H9 (cell line): ENCODE results near the gene CPB2. TPM values are rescaled to one million over a fixed set of nuclear protein-coding genes. Genes with fewer than 3 reads are reported as not detected.

Experiments
- DNase-seq: peaks from one replicate; pipeline ENCODE4 v3.0.0-alpha.2; 2017
- H2AFZ ChIP-seq: one replicate; pipeline ENCODE4 v1.6.1; 2013; ENCODE audit warnings: mild to moderate bottlenecking, low read length, control low read depth, moderate library complexity
- H2AK5ac ChIP-seq: 2 replicates; pipeline ENCODE4 v1.6.1; 2013; ENCODE audit warnings: low read length, control low read depth, mixed read lengths; ENCODE audit not compliant: insufficient read length
- H2BK120ac ChIP-seq: one replicate; pipeline ENCODE4 v1.6.1; 2013; ENCODE audit warnings: low read depth, mild to moderate bottlenecking, low read length, control low read depth, inconsistent platforms; ENCODE audit not compliant: poor library complexity, severe bottlenecking
- H2BK12ac ChIP-seq: 2 replicates; pipeline ENCODE4 v1.6.1; 2013; ENCODE audit warnings: low read length, control low read depth, mixed read lengths, low read depth; ENCODE audit not compliant: insufficient read length
- H2BK15ac ChIP-seq: 2 replicates; pipeline ENCODE4 v1.6.1; 2013; ENCODE audit warnings: low read depth, low read length, control low read depth
- H2BK20ac ChIP-seq: one replicate; pipeline ENCODE4 v1.6.1; 2013; ENCODE audit warnings: low read depth, mild to moderate bottlenecking, low read length, control low read depth, inconsistent platforms; ENCODE audit not compliant: poor library complexity, severe bottlenecking
- H2BK5ac ChIP-seq: 2 replicates; pipeline ENCODE4 v1.6.1; 2013; ENCODE audit warnings: low read length, control low read depth, mixed read lengths; ENCODE audit not compliant: insufficient read length
- H3K14ac ChIP-seq: 2 replicates; pipeline ENCODE4 v1.6.1; 2013; ENCODE audit warnings: low read length, control low read depth; ENCODE audit not compliant: insufficient read depth
- H3K18ac ChIP-seq: 2 replicates; pipeline ENCODE4 v1.6.1; 2013; ENCODE audit warnings: low read depth, mild to moderate bottlenecking, mixed read lengths, low read length, control low read depth; ENCODE audit not compliant: insufficient read length
- H3K23ac ChIP-seq: 2 replicates; pipeline ENCODE4 v1.6.1; 2013; ENCODE audit warnings: low read length, control low read depth, mixed read lengths, low read depth; ENCODE audit not compliant: insufficient read length
- H3K23me2 ChIP-seq: 2 replicates; pipeline ENCODE4 v1.6.1; 2013; ENCODE audit warnings: low read depth, mild to moderate bottlenecking, mixed read lengths, low read length, control low read depth; ENCODE audit not compliant: insufficient read length, poor library complexity, severe bottlenecking
- H3K27ac ChIP-seq: 2 replicates; pipeline ENCODE4 v1.5.1; 2013; ENCODE audit warnings: low read length, control low read depth, mixed read lengths, low read depth; ENCODE audit not compliant: insufficient read length
- H3K27me3 ChIP-seq: 2 replicates; pipeline ENCODE4 v1.6.1; 2013; ENCODE audit warnings: low read length, control low read depth, inconsistent platforms; ENCODE audit not compliant: insufficient read depth
- H3K4ac ChIP-seq: 2 replicates; pipeline ENCODE4 v1.6.1; 2013; ENCODE audit warnings: low read depth, mild to moderate bottlenecking, control low read depth, inconsistent platforms, low read length, moderate library complexity
- H3K4me1 ChIP-seq: 2 replicates; pipeline ENCODE4 v1.6.1; 2013; ENCODE audit warnings: low read length, control low read depth, inconsistent platforms; ENCODE audit not compliant: insufficient read depth
- H3K4me2 ChIP-seq: 2 replicates; pipeline ENCODE4 v1.6.1; 2013; ENCODE audit warnings: low read length, control low read depth, mixed read lengths; ENCODE audit not compliant: insufficient read length, insufficient read depth
- H3K56ac ChIP-seq: 2 replicates; pipeline ENCODE4 v1.6.1; 2013; ENCODE audit warnings: low read depth, mild to moderate bottlenecking, mixed read lengths, low read length, control low read depth; ENCODE audit not compliant: insufficient read length
- H3K79me1 ChIP-seq: 2 replicates; pipeline ENCODE4 v1.6.1; 2013; ENCODE audit warnings: low read depth, mild to moderate bottlenecking, moderate library complexity, low read length, control low read depth, inconsistent platforms; ENCODE audit not compliant: insufficient read depth, poor library complexity, severe bottlenecking
- H3K79me2 ChIP-seq: 2 replicates; pipeline ENCODE4 v1.6.1; 2013; ENCODE audit warnings: low read length, control low read depth, inconsistent platforms; ENCODE audit not compliant: insufficient read depth
- H3K9ac ChIP-seq: 2 replicates; pipeline ENCODE4 v1.6.1; 2013; ENCODE audit warnings: low read length, control low read depth, mixed read lengths; ENCODE audit not compliant: insufficient read length; ENCODE audit errors: extremely low read depth
- H3K9me3 ChIP-seq: one replicate; pipeline ENCODE4 v1.6.1; 2013; ENCODE audit warnings: low read depth, low read length, inconsistent platforms; ENCODE audit not compliant: control insufficient read depth
- H3T11ph ChIP-seq: one replicate; pipeline ENCODE4 v1.6.1; 2013; ENCODE audit warnings: mild to moderate bottlenecking, low read length, control low read depth, inconsistent platforms
- H4K20me1 ChIP-seq: one replicate; pipeline ENCODE4 v1.6.1; 2013; ENCODE audit not compliant: control insufficient read depth, insufficient read length, insufficient read depth
- H4K5ac ChIP-seq: 2 replicates; pipeline ENCODE4 v1.6.1; 2013; ENCODE audit warnings: low read depth, mild to moderate bottlenecking, mixed read lengths, low read length, control low read depth; ENCODE audit not compliant: insufficient read length
- H4K8ac ChIP-seq: replicated peaks from 2 replicates; pipeline ENCODE4 v1.6.1; 2013; ENCODE audit warnings: low read length, control low read depth, mixed read lengths, low read depth; ENCODE audit not compliant: insufficient read length
- H4K91ac ChIP-seq: 2 replicates; pipeline ENCODE4 v1.6.1; 2013; ENCODE audit warnings: low read depth, mild to moderate bottlenecking, moderate library complexity, mixed read lengths, low read length, control low read depth; ENCODE audit not compliant: insufficient read length
- H3K27ac Mint-ChIP-seq, 3 experiments: 2 replicates in 2 of 3; 3 replicates in 1 of 3; pipeline ENCODE4 v1.8.0; 2020 to 2021; ENCODE audit warnings: mixed read lengths in 3 of 3, mild to moderate bottlenecking in 1 of 3, moderate library complexity in 1 of 3
- H3K27me3 Mint-ChIP-seq: 2 replicates; pipeline ENCODE4 v1.8.0; 2021; ENCODE audit warnings: low read depth, mild to moderate bottlenecking, moderate library complexity, mixed read lengths
- H3K36me3 Mint-ChIP-seq, 3 experiments: 2 replicates in 2 of 3; 3 replicates in 1 of 3; pipeline ENCODE4 v1.8.0; 2020 to 2021; ENCODE audit warnings: low read depth in 3 of 3, mixed read lengths in 3 of 3; ENCODE audit not compliant: insufficient read depth in 1 of 3
- H3K4me1 Mint-ChIP-seq, 2 experiments: 2 replicates each; pipeline ENCODE4 v1.8.0; 2020; ENCODE audit warnings: mixed read lengths in 2 of 2
- H3K4me3 Mint-ChIP-seq, 2 experiments: 2 replicates in 1 of 2; 3 replicates in 1 of 2; pipeline ENCODE4 v1.8.0; 2020 to 2021; ENCODE audit warnings: mild to moderate bottlenecking in 2 of 2, mixed read lengths in 2 of 2, moderate library complexity in 1 of 2
- H3K9me3 Mint-ChIP-seq, 2 experiments: 2 replicates in 1 of 2; 3 replicates in 1 of 2; pipeline ENCODE4 v1.8.0; 2020; ENCODE audit warnings: mild to moderate bottlenecking in 2 of 2, mixed read lengths in 2 of 2, moderate library complexity in 1 of 2
- WGBS: extraction: QIAGEN DNeasy Blood & Tissue Kit; methylation state at CpG from one replicate; pipeline ENCODE4 v1.1.7; 2013; ENCODE audit warnings: missing lambda C conversion rate, low lambda C conversion rate, mixed read lengths; ENCODE audit not compliant: insufficient read length; ENCODE audit errors: extremely low coverage; 5-methylcytosine and 5-hydroxymethylcytosine counted together
- total RNA-seq: library from RNA; stranded (reverse); gene quantifications from 2 replicates; pipeline ENCODE4 v1.2.1, GENCODE V29; 2021
- TF ChIP-seq, protein P1 (sequence below): fragments of 200-600 bp; sonication (generic); conservative IDR thresholded peaks from 3 replicates; pipeline ENCODE4 v1.8.0; 2021; ENCODE audit warnings: antibody characterized with exemption, mild to moderate bottlenecking

CPB2 gene
- total RNA-seq, 1 experiment from 2014 or later: not detected

DNA sequence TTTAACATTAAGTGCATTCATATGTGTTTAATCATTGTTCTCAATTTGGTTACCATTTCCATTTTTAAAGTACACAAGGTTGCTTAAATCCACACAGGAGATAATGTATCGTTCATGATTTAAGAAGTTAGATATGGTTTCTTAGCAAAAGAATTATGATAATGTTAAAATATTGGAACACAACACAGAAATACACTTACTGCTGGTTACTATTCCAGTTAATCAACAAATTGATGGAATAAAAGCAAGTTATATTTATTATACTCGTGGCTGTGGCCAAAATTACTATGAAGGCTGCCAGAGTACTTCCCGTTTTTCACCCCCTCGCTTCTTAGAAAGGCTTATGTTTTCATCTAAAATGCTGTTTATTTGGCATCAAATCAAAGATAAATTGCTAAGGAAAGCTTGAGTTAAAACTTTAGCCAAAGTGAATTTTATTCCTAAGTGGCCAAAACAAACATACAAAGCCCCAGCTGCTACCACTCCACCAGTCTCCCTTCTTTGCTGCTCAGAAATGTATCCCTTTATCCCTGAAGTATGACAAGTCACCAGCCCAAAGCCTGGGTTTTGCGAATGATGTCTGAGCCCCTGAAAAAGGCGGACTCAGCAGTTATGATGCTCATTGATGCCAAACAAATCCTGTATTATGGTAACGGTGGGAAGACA is 49.4 kb upstream of the CPB2 start:
- Histone ChIP-seq H2BK15ac (no peak overlapping the region), H2BK120ac (no peak overlapping the region), H4K8ac (no peak overlapping the region), H4K91ac (no peak overlapping the region), H3K23ac (no peak overlapping the region), H3K9ac (no peak overlapping the region), H3K18ac (no peak overlapping the region), H3K79me1 (no peaks in the 10 kb centered on the region), H3K56ac (no peak overlapping the region), H2BK20ac (no peak overlapping the region), H3K23me2 (no peaks in the 10 kb centered on the region), H2BK5ac (no peak overlapping the region), H3K4me1 (no peaks in the 10 kb centered on the region), H3K14ac (no peak overlapping the region), H4K20me1 (no peaks in the 10 kb centered on the region), H3K79me2 (no peaks in the 10 kb centered on the region), H2AK5ac (no peak overlapping the region), H3T11ph (no peak overlapping the region), H2BK12ac (no peak overlapping the region), H2AFZ (no peak overlapping the region), H4K5ac (no peak overlapping the region), H3K9me3 (no peaks in the 10 kb centered on the region), H3K4me2 (no peak overlapping the region), H3K27ac (no peak overlapping the region), H3K27me3 (no peaks in the 10 kb centered on the region), H3K4ac (no peak overlapping the region)
- Mint-ChIP-seq H3K27ac (no peak overlapping the region; a peak in 1 of 7 replicates), H3K36me3 (no peaks in the 10 kb centered on the region), H3K4me3 (no peak overlapping the region), H3K9me3 (no peaks in the 10 kb centered on the region), H3K4me1 (no peaks in the 10 kb centered on the region), H3K27me3 (no peaks in the 10 kb centered on the region)
- WGBS: no CpG with 5 or more reads among the region's 7 CpGs
- TF ChIP-seq, protein P1, sequence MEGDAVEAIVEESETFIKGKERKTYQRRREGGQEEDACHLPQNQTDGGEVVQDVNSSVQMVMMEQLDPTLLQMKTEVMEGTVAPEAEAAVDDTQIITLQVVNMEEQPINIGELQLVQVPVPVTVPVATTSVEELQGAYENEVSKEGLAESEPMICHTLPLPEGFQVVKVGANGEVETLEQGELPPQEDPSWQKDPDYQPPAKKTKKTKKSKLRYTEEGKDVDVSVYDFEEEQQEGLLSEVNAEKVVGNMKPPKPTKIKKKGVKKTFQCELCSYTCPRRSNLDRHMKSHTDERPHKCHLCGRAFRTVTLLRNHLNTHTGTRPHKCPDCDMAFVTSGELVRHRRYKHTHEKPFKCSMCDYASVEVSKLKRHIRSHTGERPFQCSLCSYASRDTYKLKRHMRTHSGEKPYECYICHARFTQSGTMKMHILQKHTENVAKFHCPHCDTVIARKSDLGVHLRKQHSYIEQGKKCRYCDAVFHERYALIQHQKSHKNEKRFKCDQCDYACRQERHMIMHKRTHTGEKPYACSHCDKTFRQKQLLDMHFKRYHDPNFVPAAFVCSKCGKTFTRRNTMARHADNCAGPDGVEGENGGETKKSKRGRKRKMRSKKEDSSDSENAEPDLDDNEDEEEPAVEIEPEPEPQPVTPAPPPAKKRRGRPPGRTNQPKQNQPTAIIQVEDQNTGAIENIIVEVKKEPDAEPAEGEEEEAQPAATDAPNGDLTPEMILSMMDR: no peak
- DNase-seq: no peak
